ENCODE measurements around the gene ITPR2. TPM values are rescaled to one million over a fixed set of nuclear protein-coding genes. Genes with fewer than 3 reads are reported as not detected.
"Not testable (repeated sequence)": the region's sequence is repeated elsewhere in the genome, so short reads cannot be mapped to it uniquely, and the experiment has no call there.

The ITPR2 gene
- total and polyA plus RNA-seq, 5 experiments from 2014 or later: 4.6 to 45.9 (median 9.6) TPM

DNA sequence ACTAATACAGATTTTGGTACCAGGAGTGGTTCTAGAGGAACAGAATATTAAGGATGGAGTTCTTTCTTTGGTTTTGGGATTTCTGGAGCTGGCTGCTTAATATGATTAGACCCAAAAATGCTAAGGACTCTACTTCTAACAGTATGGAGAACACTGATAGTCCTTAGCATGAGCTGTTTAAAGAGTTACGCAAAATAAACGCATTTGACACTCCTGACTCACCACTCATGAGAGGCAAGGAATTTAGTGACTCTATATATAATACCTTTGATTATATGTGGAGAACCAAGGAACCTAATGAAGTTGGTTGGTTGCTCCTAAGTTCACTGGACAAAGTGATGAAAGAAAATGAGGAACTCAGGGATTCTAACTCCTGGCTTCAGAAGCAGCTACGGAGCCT, 57.0 kb downstream of the ITPR2 start:
- ATAC-seq, H3K27ac Mint-ChIP-seq, H3K27me3 Mint-ChIP-seq, DNase-seq, H3K4me3 Mint-ChIP-seq, POLR2A ChIA-PET: not testable (repeated sequence)
- peaks cover 0 to 36% (median 12%) of the 10 kb centered on the region in 9 donors for H3K9me3 Mint-ChIP-seq
- H3K4me1 Mint-ChIP-seq: peaks cover under 1 to 10% (median 8%) of the 10 kb centered on the region in 4 donors
- peaks cover 25 to 55% (median 41%) of the 10 kb centered on the region in 3 donors for H3K36me3 Mint-ChIP-seq

DNA sequence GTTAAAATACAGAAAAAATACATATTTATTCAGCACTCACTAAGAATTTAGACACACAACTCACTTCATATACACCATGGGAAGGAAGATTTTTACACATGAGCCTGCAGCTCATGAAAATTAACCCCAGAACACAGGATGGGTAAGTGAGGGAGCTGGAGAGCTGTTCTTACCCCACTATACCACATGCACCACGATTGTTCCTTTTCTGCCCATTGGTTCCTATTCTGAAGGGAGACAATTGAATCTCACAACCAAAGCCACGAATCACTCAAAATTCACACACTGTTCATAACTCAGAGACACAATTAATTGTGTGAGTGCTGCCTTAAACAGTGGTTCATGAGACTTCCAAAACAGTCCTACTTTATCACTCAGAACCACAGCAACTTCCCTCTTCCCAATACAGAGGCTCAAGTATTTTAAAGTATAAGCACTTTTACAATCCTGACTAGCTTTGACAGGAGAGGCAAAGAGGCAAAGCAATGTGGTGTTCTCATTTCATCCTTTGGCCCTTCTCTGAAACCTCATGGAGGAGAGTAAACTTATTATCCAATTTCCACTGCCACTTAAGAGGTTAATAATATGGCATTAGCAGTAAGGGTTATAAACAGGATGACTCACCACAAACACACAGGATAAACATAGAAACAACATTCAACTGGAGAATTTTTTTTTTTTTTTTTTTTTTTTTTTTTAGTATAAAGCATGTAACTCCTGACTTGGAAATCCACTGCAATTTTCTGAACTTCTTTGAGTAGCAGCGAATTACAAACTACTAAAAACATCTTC, 59.5 kb downstream of the ITPR2 start:
- H3K27me3 Mint-ChIP-seq: no peaks in the 10 kb centered on the region
- H3K36me3 Mint-ChIP-seq: peaks cover 23 to 39% (median 25%) of the 10 kb centered on the region in 3 donors
- peaks cover 0 to 25% (median 10%) of the 10 kb centered on the region in 9 donors for H3K9me3 Mint-ChIP-seq
- DNase-seq: no peak
- no peak for ATAC-seq
- no peak overlapping the region for H3K27ac Mint-ChIP-seq
- POLR2A ChIA-PET: no interaction called here
- H3K4me3 Mint-ChIP-seq: no peak overlapping the region
- peaks cover 16 to 29% (median 20%) of the 10 kb centered on the region in 4 donors for H3K4me1 Mint-ChIP-seq

DNA sequence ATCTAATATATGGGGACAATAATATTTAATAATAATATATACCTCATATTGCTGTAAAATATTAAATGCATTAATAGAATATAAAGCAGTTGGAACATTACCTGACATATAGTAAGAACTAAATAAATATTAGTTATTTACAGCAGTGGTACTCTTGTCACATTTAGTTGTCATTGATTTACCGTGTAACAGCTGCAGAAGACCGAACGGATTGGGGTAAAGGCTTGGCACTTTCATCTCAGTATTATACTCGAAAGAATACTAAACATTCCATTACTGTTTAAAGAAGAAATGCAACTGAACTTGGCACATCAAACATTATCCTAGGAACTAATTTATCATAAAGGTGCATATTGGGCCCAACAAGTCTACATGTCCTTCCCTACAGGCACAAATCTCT, 61.1 kb downstream of the ITPR2 start:
- H3K36me3 Mint-ChIP-seq: peaks cover 14 to 28% (median 23%) of the 10 kb centered on the region in 3 donors
- no peak overlapping the region for H3K4me3 Mint-ChIP-seq
- no peak for ATAC-seq
- POLR2A ChIA-PET: interaction anchor here (0.6 kb wide), 1 partner anchor 531 kb away, joined by 6 read pairs; no protein-coding TSS in a partner anchor
- H3K27ac Mint-ChIP-seq: no peak overlapping the region
- peaks cover 19 to 29% (median 23%) of the 10 kb centered on the region in 4 donors for H3K4me1 Mint-ChIP-seq
- peaks cover 0 to 10% (median 6%) of the 10 kb centered on the region in 9 donors for H3K9me3 Mint-ChIP-seq
- H3K27me3 Mint-ChIP-seq: no peaks in the 10 kb centered on the region
- DNase-seq: no peak

DNA sequence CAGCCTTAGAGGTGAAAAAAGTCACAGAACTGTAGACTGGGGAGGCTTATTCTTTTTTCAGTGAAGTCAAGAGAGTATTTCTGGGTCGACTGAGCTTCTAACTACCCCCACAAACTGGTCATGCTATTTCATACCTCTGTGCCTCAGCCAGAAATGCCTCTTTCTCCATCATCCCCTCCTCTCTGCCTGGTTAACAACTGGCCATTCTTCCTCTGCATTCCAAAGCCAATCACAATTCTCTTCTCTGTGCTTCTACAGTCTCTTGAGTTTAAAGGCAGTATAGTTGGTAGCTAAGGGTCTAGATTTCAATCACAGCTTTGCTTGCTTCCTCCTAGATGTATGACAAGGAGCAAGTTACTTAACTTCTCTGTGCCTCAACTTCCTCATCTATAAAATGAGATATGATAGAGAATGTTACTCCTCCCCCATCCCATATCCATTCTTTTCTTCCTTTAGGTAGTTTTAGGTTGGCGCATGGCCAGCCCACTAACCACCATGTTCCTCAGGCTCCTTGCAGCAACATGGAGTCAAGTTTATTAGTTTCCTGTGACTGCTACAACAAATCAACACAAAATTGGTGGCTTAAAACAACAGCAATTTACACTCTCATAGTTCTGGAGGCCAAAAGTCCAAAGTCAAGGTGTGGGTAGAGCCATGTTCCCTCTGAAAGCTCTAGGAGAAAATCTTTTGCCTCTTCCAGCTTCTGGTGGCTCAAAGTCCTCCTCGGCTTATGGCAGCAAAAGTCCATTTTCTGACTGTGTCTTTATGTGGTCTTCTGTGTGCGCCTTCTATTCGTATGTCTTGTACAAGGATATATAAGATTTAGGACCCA, 62.5 kb downstream of the ITPR2 start:
- POLR2A ChIA-PET: no interaction called here
- H3K4me3 Mint-ChIP-seq: no peak overlapping the region
- H3K27ac Mint-ChIP-seq: no peak overlapping the region

DNA sequence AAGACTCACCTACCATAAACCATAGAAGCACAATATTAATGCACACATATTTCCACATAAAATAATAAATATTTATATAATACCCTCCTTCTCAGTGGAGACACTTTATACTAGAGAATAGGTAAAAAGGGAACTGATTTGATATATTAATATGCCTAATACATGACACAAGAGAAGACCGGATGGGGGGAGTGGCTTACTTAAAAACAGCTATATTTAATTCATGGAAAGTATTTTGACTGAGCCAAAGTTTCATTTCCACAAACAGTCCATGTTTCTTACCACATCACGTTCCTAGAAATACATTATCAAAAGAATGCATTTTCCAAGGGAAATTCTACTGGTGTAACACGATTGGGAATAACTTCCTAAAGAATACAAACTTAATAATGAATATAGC, 63.4 kb downstream of the ITPR2 start:
- peaks cover 0 to 13% (median 2%) of the 10 kb centered on the region in 9 donors for H3K9me3 Mint-ChIP-seq
- H3K36me3 Mint-ChIP-seq: peaks cover 5 to 32% (median 19%) of the 10 kb centered on the region in 3 donors
- no peaks in the 10 kb centered on the region for H3K27me3 Mint-ChIP-seq
- POLR2A ChIA-PET: no interaction called here
- no peak for DNase-seq
- H3K27ac Mint-ChIP-seq: peak overlapping the region in 1 of 10 donors; percentile 60
- peaks cover 16 to 26% (median 22%) of the 10 kb centered on the region in 4 donors for H3K4me1 Mint-ChIP-seq
- ATAC-seq: no peak
- no peak overlapping the region for H3K4me3 Mint-ChIP-seq

More for the DNA sequence above, 62.5 kb downstream of the ITPR2 start:
- Mint-ChIP-seq H3K27me3 (no peaks in the 10 kb centered on the region), H3K4me1 (peaks cover 16 to 29% (median 23%) of the 10 kb centered on the region in 4 donors), H3K9me3 (peaks cover 0 to 5% (median 2%) of the 10 kb centered on the region in 9 donors), H3K36me3 (peaks cover 14 to 30% (median 20%) of the 10 kb centered on the region in 3 donors)
- no peak for DNase-seq
- ATAC-seq: no peak

DNA sequence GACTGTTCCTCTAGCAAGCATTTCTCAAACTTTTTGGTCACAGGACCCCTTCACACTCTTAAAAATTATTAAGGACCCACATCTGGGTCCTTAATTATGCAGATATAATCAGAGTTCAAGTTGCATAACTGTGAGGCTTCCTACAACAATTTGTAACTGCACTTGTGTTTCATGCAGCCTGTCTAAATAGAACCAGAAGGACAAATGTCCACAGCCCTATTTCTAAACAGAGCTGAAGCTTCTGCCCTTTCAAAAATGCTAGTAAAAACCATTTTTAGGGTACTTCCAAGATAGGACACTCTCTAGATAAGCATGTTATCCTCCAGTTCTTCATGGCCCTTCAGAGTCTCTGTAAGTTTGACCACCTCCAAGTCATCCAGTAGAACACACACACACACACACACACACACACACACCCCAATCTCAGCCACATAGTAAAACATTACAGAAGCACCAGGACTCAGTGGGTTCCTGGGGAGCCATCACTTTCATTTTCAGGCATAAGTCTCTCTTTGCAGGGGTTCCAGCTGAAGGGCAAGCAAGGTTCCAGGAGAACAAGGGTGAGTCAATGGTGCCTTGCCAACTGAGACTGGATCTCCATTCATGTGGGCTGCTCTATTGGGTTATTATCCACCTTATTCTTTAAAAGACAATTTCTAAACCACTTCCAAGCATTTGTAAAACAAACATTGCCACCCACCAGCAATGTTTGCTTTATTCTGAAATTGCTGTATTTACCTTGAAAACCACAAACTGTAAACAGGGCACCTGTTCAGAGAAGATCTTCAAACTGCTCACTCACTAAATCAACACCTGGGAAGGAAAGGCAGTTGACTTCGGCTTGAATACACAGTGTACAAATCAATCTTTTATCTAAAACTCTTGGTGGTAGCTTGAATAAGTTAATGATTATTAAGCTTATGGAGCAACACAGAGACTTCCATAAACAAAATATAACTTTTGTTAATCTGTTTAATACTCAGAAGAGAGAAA, 64.1 kb downstream of the ITPR2 start:
- no peaks in the 10 kb centered on the region for H3K27me3 Mint-ChIP-seq
- ATAC-seq: no peak
- peaks cover 16 to 26% (median 22%) of the 10 kb centered on the region in 4 donors for H3K4me1 Mint-ChIP-seq
- no peak overlapping the region for H3K4me3 Mint-ChIP-seq
- no peak for DNase-seq
- H3K36me3 Mint-ChIP-seq: peaks cover 12 to 39% (median 25%) of the 10 kb centered on the region in 3 donors
- H3K27ac Mint-ChIP-seq: peak overlapping the region in 3 of 10 donors; percentile 44 to 74 (median 60)
- H3K9me3 Mint-ChIP-seq: peaks cover 2 to 20% (median 6%) of the 10 kb centered on the region in 9 donors
- POLR2A ChIA-PET: no interaction called here

DNA sequence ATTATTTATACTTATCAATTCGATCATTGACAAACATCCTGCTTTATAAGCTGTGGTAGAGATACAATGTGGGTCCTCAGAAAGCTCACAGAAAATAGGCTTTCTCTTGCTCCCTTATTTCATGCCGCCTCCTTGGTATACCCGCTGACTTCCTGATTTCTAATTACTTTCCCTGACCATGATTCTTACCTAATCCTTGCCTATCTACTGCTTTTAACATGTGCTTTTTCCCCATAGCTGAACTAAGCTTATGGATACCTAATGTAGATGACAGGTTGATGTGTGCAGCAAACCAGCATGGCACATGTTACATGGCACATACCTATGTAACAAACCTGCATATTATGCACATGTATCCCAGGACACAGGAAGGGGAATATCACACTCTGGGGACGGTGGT, 65.1 kb downstream of the ITPR2 start:
- POLR2A ChIA-PET: no interaction called here
- Mint-ChIP-seq H3K27ac (no peak overlapping the region), H3K9me3 (peaks cover 3 to 27% (median 10%) of the 10 kb centered on the region in 9 donors), H3K4me3 (no peak overlapping the region), H3K36me3 (peaks cover 18 to 44% (median 28%) of the 10 kb centered on the region in 3 donors), H3K4me1 (peaks cover 13 to 26% (median 18%) of the 10 kb centered on the region in 4 donors), H3K27me3 (no peaks in the 10 kb centered on the region)
- ATAC-seq (no peak), DNase-seq (no peak)

DNA sequence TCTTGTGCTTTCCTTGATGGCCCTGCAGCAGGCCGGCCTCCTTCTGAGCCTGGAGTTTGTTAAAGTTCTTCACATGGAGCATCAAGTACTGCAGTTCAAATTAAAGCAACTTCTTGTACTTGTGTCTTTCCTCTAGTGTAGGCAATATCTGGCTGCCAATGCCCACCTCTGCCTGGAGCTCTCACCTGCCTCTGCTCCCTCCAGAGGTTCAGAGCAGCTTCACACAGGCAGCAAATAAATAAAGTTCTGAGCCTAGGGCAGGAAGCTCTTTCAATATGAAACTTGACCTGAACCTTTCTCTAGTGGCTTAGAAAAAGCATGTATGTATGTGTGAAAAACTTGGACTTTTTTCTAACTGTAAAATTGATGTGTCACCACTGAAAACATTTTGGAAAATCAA, 65.9 kb downstream of the ITPR2 start:
- ATAC-seq: no peak
- Mint-ChIP-seq H3K27me3 (no peaks in the 10 kb centered on the region), H3K4me3 (no peak overlapping the region), H3K27ac (peak overlapping the region in 3 of 10 donors; percentile 5 to 60 (median 13)), H3K9me3 (peaks cover 5 to 31% (median 12%) of the 10 kb centered on the region in 9 donors), H3K36me3 (peaks cover 20 to 46% (median 28%) of the 10 kb centered on the region in 3 donors), H3K4me1 (peaks cover 13 to 26% (median 17%) of the 10 kb centered on the region in 4 donors)
- POLR2A ChIA-PET: no interaction called here
- no peak for DNase-seq

DNA sequence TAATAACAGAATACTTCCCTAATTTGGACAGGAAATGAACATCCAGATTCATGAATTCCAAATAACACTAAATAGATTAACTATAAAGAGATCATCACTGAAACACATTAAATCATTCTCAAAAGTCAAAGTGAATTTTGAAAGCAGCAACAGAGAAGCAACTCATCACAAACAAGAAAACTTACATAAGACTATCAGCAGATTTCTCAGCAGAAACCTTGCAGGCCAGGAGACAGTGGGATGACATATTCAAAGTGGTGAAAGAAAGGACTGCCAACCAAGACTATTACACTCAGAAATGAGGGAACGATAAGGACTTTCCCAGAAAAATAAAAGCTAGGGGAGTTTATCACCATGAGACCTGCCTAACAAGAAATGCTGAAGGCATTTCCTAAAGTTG, 70.8 kb downstream of the ITPR2 start:
- DNase-seq: no peak
- peaks cover 0 to 7% (median 3%) of the 10 kb centered on the region in 4 donors for H3K4me1 Mint-ChIP-seq
- POLR2A ChIA-PET: no interaction called here
- ATAC-seq: no peak
- H3K4me3 Mint-ChIP-seq: no peak overlapping the region
- H3K9me3 Mint-ChIP-seq: peaks cover 9 to 46% (median 29%) of the 10 kb centered on the region in 9 donors
- peaks cover 30 to 55% (median 32%) of the 10 kb centered on the region in 3 donors for H3K36me3 Mint-ChIP-seq
- no peak overlapping the region for H3K27ac Mint-ChIP-seq
- no peaks in the 10 kb centered on the region for H3K27me3 Mint-ChIP-seq

DNA sequence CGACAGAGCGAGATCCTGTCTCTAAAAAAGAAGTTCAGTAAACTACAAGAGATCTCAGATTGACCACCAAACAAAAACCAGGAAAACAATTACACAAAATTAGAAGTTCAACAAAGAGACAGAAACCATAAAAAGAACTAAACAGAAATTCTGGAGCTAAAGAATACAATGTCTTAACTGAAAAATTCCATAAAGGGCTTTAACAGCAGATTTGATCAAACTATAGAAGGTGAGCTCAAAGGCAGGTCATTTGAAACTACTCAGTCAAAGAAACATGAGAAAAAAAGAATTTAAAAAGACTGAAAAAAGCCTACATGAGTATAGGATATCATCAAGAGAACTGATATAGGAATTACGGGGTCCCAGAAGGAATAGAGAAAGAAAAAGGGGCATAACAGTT, 71.2 kb downstream of the ITPR2 start:
- no peak overlapping the region for H3K4me3 Mint-ChIP-seq
- peaks cover 9 to 47% (median 30%) of the 10 kb centered on the region in 9 donors for H3K9me3 Mint-ChIP-seq
- H3K27ac Mint-ChIP-seq: no peak overlapping the region
- H3K4me1 Mint-ChIP-seq: peaks cover 0 to 7% (median 3%) of the 10 kb centered on the region in 4 donors
- DNase-seq (no peak), ATAC-seq (no peak)
- H3K27me3 Mint-ChIP-seq: no peaks in the 10 kb centered on the region
- peaks cover 29 to 51% (median 30%) of the 10 kb centered on the region in 3 donors for H3K36me3 Mint-ChIP-seq
- POLR2A ChIA-PET: no interaction called here

DNA sequence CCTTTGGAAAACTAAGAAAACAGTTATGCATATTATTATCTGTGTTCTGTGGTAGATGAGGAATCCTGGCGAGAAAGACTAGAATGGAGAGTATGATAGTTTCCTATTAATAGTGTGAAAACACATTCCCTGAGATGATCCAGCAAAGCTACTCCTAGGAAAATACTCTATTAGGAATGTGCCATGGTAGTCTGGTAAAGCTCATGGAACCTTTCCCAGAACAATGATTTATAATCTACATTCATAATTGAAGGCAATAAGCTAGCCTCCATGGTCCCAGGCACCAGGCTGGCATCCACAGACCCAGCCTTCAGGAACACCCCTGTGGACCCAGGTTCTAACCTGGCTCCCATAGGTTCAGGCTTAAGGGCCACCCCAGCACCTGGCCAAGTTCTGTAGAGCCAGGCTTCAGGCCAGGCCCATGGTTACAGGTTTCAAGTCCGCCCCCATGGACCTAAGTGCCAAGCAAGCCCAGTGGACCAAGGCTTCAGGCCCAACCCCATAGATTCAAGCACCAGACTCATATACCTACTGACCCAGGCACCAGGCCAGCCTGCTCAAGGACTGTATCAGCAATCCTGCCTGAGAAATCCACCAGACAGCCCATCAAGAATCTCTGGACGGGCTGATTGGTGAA, 72.2 kb downstream of the ITPR2 start:
- no peak for ATAC-seq
- POLR2A ChIA-PET: no interaction called here
- no peak for DNase-seq
- H3K4me1 Mint-ChIP-seq: peaks cover 0 to 7% (median 3%) of the 10 kb centered on the region in 4 donors
- peaks cover 24 to 48% (median 33%) of the 10 kb centered on the region in 3 donors for H3K36me3 Mint-ChIP-seq
- peaks cover 11 to 54% (median 28%) of the 10 kb centered on the region in 9 donors for H3K9me3 Mint-ChIP-seq
- H3K27me3 Mint-ChIP-seq: no peaks in the 10 kb centered on the region
- no peak overlapping the region for H3K27ac Mint-ChIP-seq
- no peak overlapping the region for H3K4me3 Mint-ChIP-seq
